Activated T-helper 1 cell treated with anti-CD3 and anti-CD28 coated beads, Interleukin-12 subunit alpha, Interleukin-12 subunit beta, Interleukin-2, Interleukin-4 antibody, amounts not matched to agents 30 ng/mL and 10 ng/mL and 1 ng/mL, durations not matched to agents 14 hours and 24 hours and 36 hours (primary cell): ENCODE measurements around the gene SPAG16. TPM values are rescaled to one million over a fixed set of nuclear protein-coding genes. Genes with fewer than 3 reads are reported as not detected.

ENCODE experiments used
- DNase-seq: peaks from one replicate; pipeline ENCODE4 v3.0.0; 2021; ENCODE audit warnings: low spot score
- H3K27ac Mint-ChIP-seq: one replicate; pipeline ENCODE4 v1.8.0; 2021; ENCODE audit warnings: mild to moderate bottlenecking, mixed read lengths
- H3K27me3 Mint-ChIP-seq: one replicate; pipeline ENCODE4 v1.8.0; 2022; ENCODE audit warnings: mild to moderate bottlenecking, moderate library complexity, mixed read lengths; ENCODE audit not compliant: insufficient read depth
- H3K36me3 Mint-ChIP-seq: one replicate; pipeline ENCODE4 v1.8.0; 2021; ENCODE audit warnings: low read depth, mixed read lengths
- H3K4me1 Mint-ChIP-seq: one replicate; pipeline ENCODE4 v1.8.0; 2021; ENCODE audit warnings: low read depth, mixed read lengths
- H3K4me3 Mint-ChIP-seq: one replicate; pipeline ENCODE4 v1.8.0; 2021; ENCODE audit warnings: mild to moderate bottlenecking, moderate library complexity, mixed read lengths
- H3K9me3 Mint-ChIP-seq: one replicate; pipeline ENCODE4 v1.8.0; 2021; ENCODE audit warnings: mixed read lengths
- intact Hi-C: fragments of 100-400 bp; cut with micrococcal nuclease; formaldehyde crosslinking; loops from one replicate; pipeline ENCODE4 v1.15.1; 2024
- total RNA-seq: library from RNA; stranded (reverse); gene quantifications from 2 replicates; pipeline ENCODE4 v1.2.3, GENCODE V29; 2022

The SPAG16 gene
- total RNA-seq, 1 donor from 2014 or later: 7.3 TPM

- intact Hi-C loops: no loop called here
- no peak overlapping the region for H3K27ac Mint-ChIP-seq
- no peaks in the 10 kb centered on the region for H3K27me3 Mint-ChIP-seq
- no peak overlapping the region for H3K4me3 Mint-ChIP-seq
- no peaks in the 10 kb centered on the region for H3K36me3 Mint-ChIP-seq
- DNase-seq: no peak
- no peaks in the 10 kb centered on the region for H3K9me3 Mint-ChIP-seq
- no peaks in the 10 kb centered on the region for H3K4me1 Mint-ChIP-seq
Measured at GRCh38 chr2:213766465-213766901, 482.2 kb downstream of the SPAG16 start.

- intact Hi-C loops: no loop called here
- Mint-ChIP-seq H3K36me3 (no peaks in the 10 kb centered on the region), H3K4me1 (no peaks in the 10 kb centered on the region), H3K27ac (no peak overlapping the region), H3K9me3 (no peaks in the 10 kb centered on the region), H3K4me3 (no peak overlapping the region), H3K27me3 (no peaks in the 10 kb centered on the region)
- DNase-seq: no peak
Measured at GRCh38 chr2:213787869-213788268, 503.6 kb downstream of the SPAG16 start.

GRCh38 chr2:213789940-213790339, 505.7 kb downstream of the SPAG16 start:
- DNase-seq: no peak

GRCh38 chr2:213792045-213792444, 507.8 kb downstream of the SPAG16 start:
- H3K27me3 Mint-ChIP-seq: no peaks in the 10 kb centered on the region
- H3K27ac Mint-ChIP-seq: no peak overlapping the region
- no peak for DNase-seq
- no peak overlapping the region for H3K4me3 Mint-ChIP-seq
- H3K4me1 Mint-ChIP-seq: no peaks in the 10 kb centered on the region
- no peaks in the 10 kb centered on the region for H3K9me3 Mint-ChIP-seq
- no peaks in the 10 kb centered on the region for H3K36me3 Mint-ChIP-seq
- intact Hi-C loops: no loop called here

More at GRCh38 chr2:213789940-213790339, 505.7 kb downstream of the SPAG16 start:
- no peaks in the 10 kb centered on the region for H3K4me1 Mint-ChIP-seq
- intact Hi-C loops: no loop called here
- H3K36me3 Mint-ChIP-seq: no peaks in the 10 kb centered on the region
- H3K27ac Mint-ChIP-seq: no peak overlapping the region
- no peak overlapping the region for H3K4me3 Mint-ChIP-seq
- H3K9me3 Mint-ChIP-seq: no peaks in the 10 kb centered on the region
- no peaks in the 10 kb centered on the region for H3K27me3 Mint-ChIP-seq

DNA sequence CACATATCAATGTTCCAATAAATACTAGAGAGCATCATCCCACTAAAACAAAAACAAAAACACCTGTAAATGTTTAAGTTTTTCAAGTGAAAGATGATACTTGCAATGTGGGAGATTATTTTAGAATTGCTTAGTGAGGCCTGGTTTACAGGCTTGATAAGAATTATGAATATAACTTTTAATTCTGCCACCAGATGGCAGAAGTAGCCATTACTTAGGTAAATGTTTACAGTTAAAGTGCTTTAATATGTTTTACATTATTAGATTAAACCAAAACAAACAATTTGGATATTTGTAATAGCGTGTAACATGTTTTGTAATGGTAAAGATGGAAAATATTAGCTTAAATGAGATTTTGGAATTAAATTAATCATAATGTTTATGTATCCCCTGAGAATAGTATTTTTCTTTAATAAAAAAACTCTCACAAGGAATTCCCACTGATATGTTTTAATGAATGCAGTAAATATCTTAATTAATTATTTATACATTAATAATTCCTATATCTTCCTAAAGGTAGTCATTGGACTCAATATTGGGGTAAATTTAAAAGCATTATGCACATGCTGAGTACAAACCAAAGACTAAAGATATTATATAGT, 522.0 kb downstream of the SPAG16 start:
- intact Hi-C loops: no loop called here
- H3K27ac Mint-ChIP-seq: no peak overlapping the region
- no peaks in the 10 kb centered on the region for H3K9me3 Mint-ChIP-seq
- H3K4me1 Mint-ChIP-seq: no peaks in the 10 kb centered on the region
- H3K27me3 Mint-ChIP-seq: no peaks in the 10 kb centered on the region
- H3K4me3 Mint-ChIP-seq: no peak overlapping the region
- no peak for DNase-seq
- H3K36me3 Mint-ChIP-seq: no peaks in the 10 kb centered on the region

GRCh38 chr2:213816583-213816982, 532.3 kb downstream of the SPAG16 start:
- Mint-ChIP-seq H3K27ac (no peak overlapping the region), H3K4me3 (no peak overlapping the region), H3K4me1 (no peaks in the 10 kb centered on the region), H3K27me3 (no peaks in the 10 kb centered on the region), H3K9me3 (no peaks in the 10 kb centered on the region), H3K36me3 (no peaks in the 10 kb centered on the region)
- DNase-seq: no peak
- intact Hi-C loops: no loop called here

GRCh38 chr2:213818436-213818835, 534.2 kb downstream of the SPAG16 start:
- no peaks in the 10 kb centered on the region for H3K9me3 Mint-ChIP-seq
- no peaks in the 10 kb centered on the region for H3K27me3 Mint-ChIP-seq
- intact Hi-C loops: no loop called here
- no peak for DNase-seq
- no peaks in the 10 kb centered on the region for H3K36me3 Mint-ChIP-seq
- no peaks in the 10 kb centered on the region for H3K4me1 Mint-ChIP-seq
- H3K27ac Mint-ChIP-seq: no peak overlapping the region
- no peak overlapping the region for H3K4me3 Mint-ChIP-seq

DNA sequence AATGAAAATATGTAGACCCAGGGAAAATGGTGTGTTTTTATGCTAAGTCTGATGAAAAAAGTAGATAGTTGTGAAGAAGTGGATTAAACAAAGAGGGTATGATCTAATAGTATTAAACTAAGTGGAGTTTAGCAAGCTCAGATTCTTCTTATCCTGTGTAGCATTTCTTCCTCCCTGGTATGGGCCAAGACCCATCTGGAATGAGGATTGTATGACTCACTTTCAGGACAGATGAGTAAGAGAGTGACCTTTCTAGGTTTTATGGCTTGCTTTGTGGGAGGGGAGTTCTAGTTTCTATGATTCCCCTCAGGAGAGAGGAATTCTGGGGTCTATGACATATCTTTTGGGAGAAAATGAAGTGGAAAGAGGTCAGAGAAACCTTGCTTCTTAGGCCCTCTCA, 550.1 kb downstream of the SPAG16 start:
- intact Hi-C loops: no loop called here
- Mint-ChIP-seq H3K4me1 (no peaks in the 10 kb centered on the region), H3K9me3 (no peaks in the 10 kb centered on the region), H3K4me3 (no peak overlapping the region), H3K27me3 (no peaks in the 10 kb centered on the region), H3K27ac (no peak overlapping the region), H3K36me3 (no peaks in the 10 kb centered on the region)
- DNase-seq: no peak

DNA sequence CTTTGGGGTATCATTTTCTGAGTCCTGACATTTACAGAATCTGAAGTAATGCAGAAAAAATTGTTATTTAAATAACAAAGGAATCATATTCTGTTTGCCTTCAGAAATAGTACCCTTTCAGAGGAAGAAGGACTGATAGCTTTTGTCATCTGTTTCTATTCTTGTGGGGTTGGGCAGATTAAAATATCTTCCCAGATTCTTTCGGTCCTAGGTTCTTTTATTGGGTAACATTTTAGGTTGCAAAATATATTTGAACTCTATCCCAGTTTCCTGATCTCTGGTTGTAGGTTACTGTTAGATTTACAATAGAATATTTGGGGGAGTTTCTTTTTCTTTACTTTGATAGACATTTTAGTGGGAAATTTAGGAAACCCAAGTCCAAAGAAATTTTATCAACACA, 550.5 kb downstream of the SPAG16 start:
- Mint-ChIP-seq H3K27ac (no peak overlapping the region), H3K36me3 (no peaks in the 10 kb centered on the region), H3K9me3 (no peaks in the 10 kb centered on the region), H3K27me3 (no peaks in the 10 kb centered on the region), H3K4me3 (no peak overlapping the region), H3K4me1 (no peaks in the 10 kb centered on the region)
- intact Hi-C loops: no loop called here
- DNase-seq: no peak

GRCh38 chr2:213846856-213847255, 562.6 kb downstream of the SPAG16 start:
- intact Hi-C loops: no loop called here

DNA sequence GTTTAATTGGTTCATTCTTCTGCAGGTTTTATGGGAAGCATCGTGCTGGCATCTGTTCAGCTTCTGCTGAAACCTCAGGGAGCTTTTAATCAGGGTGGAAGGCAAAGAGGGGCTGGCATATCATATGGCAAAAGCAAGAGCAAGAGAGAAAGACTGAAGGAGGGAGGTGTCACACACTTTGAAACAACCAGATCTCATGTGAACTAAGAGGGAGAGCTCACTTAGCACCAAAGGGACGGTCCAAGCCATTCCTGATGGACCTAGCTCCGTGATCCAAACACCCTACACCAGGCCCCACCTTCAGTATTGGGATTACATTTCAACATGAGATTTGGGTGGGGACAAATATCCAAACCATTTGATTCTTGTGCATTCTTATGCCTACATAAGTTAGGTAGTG, 563.1 kb downstream of the SPAG16 start:
- DNase-seq: no peak
- no peak overlapping the region for H3K27ac Mint-ChIP-seq
- H3K9me3 Mint-ChIP-seq: no peaks in the 10 kb centered on the region
- intact Hi-C loops: no loop called here
- H3K36me3 Mint-ChIP-seq: no peaks in the 10 kb centered on the region
- no peaks in the 10 kb centered on the region for H3K27me3 Mint-ChIP-seq
- no peaks in the 10 kb centered on the region for H3K4me1 Mint-ChIP-seq
- H3K4me3 Mint-ChIP-seq: no peak overlapping the region

More at GRCh38 chr2:213846856-213847255, 562.6 kb downstream of the SPAG16 start:
- H3K9me3 Mint-ChIP-seq: no peaks in the 10 kb centered on the region
- no peaks in the 10 kb centered on the region for H3K4me1 Mint-ChIP-seq
- no peak overlapping the region for H3K27ac Mint-ChIP-seq
- H3K27me3 Mint-ChIP-seq: no peaks in the 10 kb centered on the region
- H3K36me3 Mint-ChIP-seq: no peaks in the 10 kb centered on the region
- no peak overlapping the region for H3K4me3 Mint-ChIP-seq
- no peak for DNase-seq

DNA sequence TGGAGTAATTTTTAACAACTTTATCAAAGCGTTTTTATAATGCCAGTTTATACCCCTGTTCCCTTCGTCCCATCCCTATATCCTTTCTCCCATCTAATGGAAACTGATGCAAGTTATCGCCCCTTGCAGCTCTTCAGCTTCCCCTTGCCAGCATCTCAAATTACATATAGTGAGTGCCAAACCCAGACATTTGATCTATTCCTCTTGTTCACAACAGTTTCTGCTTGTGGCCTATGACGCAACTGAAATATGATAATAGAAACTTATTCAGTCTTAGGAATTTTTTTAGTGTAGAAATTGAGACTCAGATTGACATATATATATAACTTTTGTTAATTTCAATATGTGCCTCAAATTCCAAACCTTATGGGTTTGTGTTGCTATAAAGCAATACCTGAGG, 564.4 kb downstream of the SPAG16 start:
- no peaks in the 10 kb centered on the region for H3K36me3 Mint-ChIP-seq
- H3K4me1 Mint-ChIP-seq: no peaks in the 10 kb centered on the region
- no peak overlapping the region for H3K4me3 Mint-ChIP-seq
- no peaks in the 10 kb centered on the region for H3K9me3 Mint-ChIP-seq
- no peaks in the 10 kb centered on the region for H3K27me3 Mint-ChIP-seq
- intact Hi-C loops: no loop called here
- no peak for DNase-seq
- H3K27ac Mint-ChIP-seq: no peak overlapping the region

GRCh38 chr2:213861638-213862037, 577.4 kb downstream of the SPAG16 start:
- Mint-ChIP-seq H3K4me1 (no peaks in the 10 kb centered on the region), H3K4me3 (no peak overlapping the region), H3K36me3 (no peaks in the 10 kb centered on the region), H3K9me3 (no peaks in the 10 kb centered on the region), H3K27me3 (no peaks in the 10 kb centered on the region), H3K27ac (no peak overlapping the region)
- intact Hi-C loops: no loop called here
- no peak for DNase-seq
